Neural cell (in vitro differentiated cells): ENCODE results near the gene LARGE1. TPM values are rescaled to one million over a fixed set of nuclear protein-coding genes. Genes with fewer than 3 reads are reported as not detected.

ENCODE experiments used
- H2AFZ ChIP-seq: fragments of 200-600, 300-800 bp; sonication (generic), shearing (Covaris generic); 2 replicates; pipeline ENCODE4 v1.6.0; 2014; ENCODE audit warnings: low read depth, mild to moderate bottlenecking, antibody characterized with exemption, low read length, moderate library complexity
- H3F3A ChIP-seq: fragments of 200-600 bp; shearing (Covaris generic); 2 replicates; pipeline ENCODE4 v1.6.1; 2016; ENCODE audit warnings: mild to moderate bottlenecking, moderate library complexity, mixed read lengths, antibody characterized with exemption, low read length; ENCODE audit not compliant: insufficient read depth, poor library complexity, severe bottlenecking
- H3K27ac ChIP-seq: fragments of 200-600, 300-800 bp; sonication (generic), shearing (Covaris generic); 2 replicates; pipeline ENCODE4 v1.5.1; 2014; ENCODE audit warnings: mild to moderate bottlenecking, low read length, moderate library complexity
- H3K27me3 ChIP-seq: fragments of 300-800, 200-600 bp; sonication (generic), shearing (Covaris generic); 2 replicates; pipeline ENCODE4 v1.6.0; 2014; ENCODE audit warnings: mild to moderate bottlenecking, low read depth, low read length, moderate library complexity; ENCODE audit not compliant: insufficient read depth
- H3K36me3 ChIP-seq: fragments of 300-800, 200-600 bp; sonication (generic), shearing (Covaris generic); 2 replicates; pipeline ENCODE4 v1.5.1; 2014; ENCODE audit warnings: mild to moderate bottlenecking, antibody characterized with exemption, low read length, moderate library complexity; ENCODE audit not compliant: insufficient read depth
- H3K4me2 ChIP-seq: fragments of 300-800, 200-600 bp; sonication (generic), shearing (Covaris generic); 2 replicates; pipeline ENCODE4 v1.6.0; 2014; ENCODE audit warnings: mild to moderate bottlenecking, low read length
- H3K4me3 ChIP-seq: fragments of 300-800, 200-600 bp; sonication (generic), shearing (Covaris generic); 2 replicates; pipeline ENCODE4 v1.5.1; 2014; ENCODE audit warnings: mild to moderate bottlenecking, low read length, moderate library complexity
- H3K79me2 ChIP-seq: fragments of 200-600 bp; shearing (Covaris generic); replicated peaks from 2 replicates; pipeline ENCODE4 v1.6.0; 2014; ENCODE audit warnings: mild to moderate bottlenecking, low read length, moderate library complexity; ENCODE audit not compliant: insufficient read depth
- H3K9ac ChIP-seq: fragments of 300-800, 200-600 bp; sonication (generic), shearing (Covaris generic); 2 replicates; pipeline ENCODE4 v1.6.1; 2016; ENCODE audit warnings: mild to moderate bottlenecking, low read length, mixed read lengths
- H3K9me2 ChIP-seq: fragments of 200-600 bp; shearing (Covaris generic); 2 replicates; pipeline ENCODE4 v1.6.1; 2016; ENCODE audit warnings: mild to moderate bottlenecking, low read length, mixed read lengths; ENCODE audit not compliant: insufficient read depth
- H3K9me3 ChIP-seq: fragments of 200-600, 300-800 bp; sonication (generic), shearing (Covaris generic); 2 replicates; pipeline ENCODE4 v1.6.1; 2016; ENCODE audit warnings: mild to moderate bottlenecking, mixed run types, low read length, moderate library complexity, mixed read lengths
- H4K20me1 ChIP-seq: fragments of 200-600 bp; shearing (Covaris generic); 2 replicates; pipeline ENCODE4 v1.6.1; 2016; ENCODE audit warnings: mild to moderate bottlenecking, mixed run types; ENCODE audit not compliant: insufficient read depth
- CTCF ChIP-seq: fragments of 450-650 bp; IDR thresholded peaks from 2 replicates; pipeline ENCODE4 v1.5.1; 2014; ENCODE audit warnings: antibody characterized with exemption, mild to moderate bottlenecking, moderate library complexity; ENCODE audit not compliant: poor library complexity, severe bottlenecking
- EP300 ChIP-seq: fragments of 450-650 bp; conservative IDR thresholded peaks from 2 replicates; pipeline ENCODE4 v1.6.1; 2014; ENCODE audit warnings: antibody characterized with exemption, mild to moderate bottlenecking, moderate library complexity; ENCODE audit not compliant: poor library complexity, severe bottlenecking
- EZH2 ChIP-seq: fragments of 200-600, 300-800 bp; shearing (Covaris generic), sonication (generic); IDR thresholded peaks from 2 replicates; pipeline ENCODE4 v1.6.1; 2014; ENCODE audit warnings: antibody characterized with exemption, low read length, borderline replicate concordance, mild to moderate bottlenecking; ENCODE audit not compliant: insufficient read depth, poor library complexity, severe bottlenecking
- MXI1 ChIP-seq: fragments of 450-650 bp; conservative IDR thresholded peaks from 2 replicates; pipeline ENCODE4 v1.6.1; 2014; ENCODE audit warnings: antibody characterized with exemption, mild to moderate bottlenecking; ENCODE audit not compliant: poor library complexity, severe bottlenecking
- POLR2AphosphoS5 ChIP-seq: IDR thresholded peaks from 2 replicates; pipeline ENCODE4 v1.6.1; 2012
- RAD21 ChIP-seq: fragments of 450-650 bp; conservative IDR thresholded peaks from 2 replicates; pipeline ENCODE4 v1.6.1; 2014; ENCODE audit warnings: antibody characterized with exemption, mild to moderate bottlenecking, moderate library complexity
- REST ChIP-seq: IDR thresholded peaks from 2 replicates; pipeline ENCODE4 v1.6.1; 2012; ENCODE audit warnings: borderline replicate concordance
- SMC3 ChIP-seq: fragments of 450-650 bp; conservative IDR thresholded peaks from 2 replicates; pipeline ENCODE4 v1.6.1; 2014; ENCODE audit warnings: antibody characterized with exemption, mild to moderate bottlenecking, moderate library complexity; ENCODE audit not compliant: poor library complexity
- TAF1 ChIP-seq: IDR thresholded peaks from 2 replicates; pipeline ENCODE4 v1.6.1; 2012; ENCODE audit warnings: low read depth
- polyA plus RNA-seq: library from polyadenylated mRNA; depleted of rRNA; stranded (reverse); fragments of >200 nt; gene quantifications from 2 replicates; pipeline ENCODE4 v1.2.3, GENCODE V29; 2014

Gene LARGE1
- polyA plus RNA-seq, 1 donor from 2014 or later, result 27.5 TPM

- H3K4me2 ChIP-seq, result no peak overlapping the region
- no peaks in the 10 kb centered on the region for H3K9me3 ChIP-seq
- no peak overlapping the region for H2AFZ ChIP-seq
- H3K9ac ChIP-seq, result no peak overlapping the region
- H3K79me2 ChIP-seq, result no peaks in the 10 kb centered on the region
- TF ChIP-seq REST (no peak), TAF1 (no peak), RAD21 (no peak), CTCF (no peak), EP300 (no peak), SMC3 (no peak), POLR2AphosphoS5 (no peak), EZH2 (no peak), MXI1 (no peak)
- H3K4me3 ChIP-seq, result no peak overlapping the region
- H3K27ac ChIP-seq, result no peak overlapping the region
- H3K27me3 ChIP-seq, result no peaks in the 10 kb centered on the region
- no peaks in the 10 kb centered on the region for H3K36me3 ChIP-seq
- H3F3A ChIP-seq, result no peaks in the 10 kb centered on the region
- no peaks in the 10 kb centered on the region for H4K20me1 ChIP-seq
- H3K9me2 ChIP-seq, result no peaks in the 10 kb centered on the region
These were observed 461.1 kb downstream of the LARGE1 start for GRCh38 chr22:33459137-33459536.

GRCh38 chr22:33456511-33456910 lies 463.8 kb downstream of the LARGE1 start:
- Histone ChIP-seq H3K27ac (no peak overlapping the region), H3K9ac (no peak overlapping the region), H3K9me3 (no peaks in the 10 kb centered on the region), H3K27me3 (no peaks in the 10 kb centered on the region), H3K36me3 (no peaks in the 10 kb centered on the region), H3K4me3 (no peak overlapping the region), H2AFZ (no peak overlapping the region), H3K79me2 (no peaks in the 10 kb centered on the region), H3K4me2 (no peak overlapping the region), H3F3A (no peaks in the 10 kb centered on the region), H4K20me1 (no peaks in the 10 kb centered on the region), H3K9me2 (no peaks in the 10 kb centered on the region)
- TF ChIP-seq REST, result no peak
- TF ChIP-seq EZH2, result no peak
- no peak for TF ChIP-seq SMC3
- no peak for TF ChIP-seq RAD21
- no peak for TF ChIP-seq CTCF
- no peak for TF ChIP-seq EP300
- no peak for TF ChIP-seq TAF1
- TF ChIP-seq POLR2AphosphoS5, result no peak
- TF ChIP-seq MXI1, result no peak
